ENCODE data around the gene FAM193A.
"Not testable (repeated sequence)": the region's sequence is repeated elsewhere in the genome, so short reads cannot be mapped to it uniquely, and the experiment has no call there.

FAM193A gene

GRCh38 chr4:2510351-2511259 is 25.8 kb upstream of the FAM193A start:
- DNase-seq (ENCODE audit: insufficient read length, low spot score) (no peak), FAIRE-seq (no peak)
- TF ChIP-seq POLR2A (IDR thresholded peaks at IDR 0.05; ENCODE audit: low read depth, low read length): no peak

- DNase-seq (ENCODE audit: insufficient read length, low spot score) (no peak), FAIRE-seq (no peak)
- no peak for TF ChIP-seq POLR2A (IDR thresholded peaks at IDR 0.05; ENCODE audit: low read depth, low read length)
These were observed 24.8 kb upstream of the FAM193A start for GRCh38 chr4:2511645-2512131.

- no peak for DNase-seq (ENCODE audit: insufficient read length, low spot score)
- no peak for FAIRE-seq
- no peak for TF ChIP-seq POLR2A (IDR thresholded peaks at IDR 0.05; ENCODE audit: low read depth, low read length)
These were observed 23.9 kb upstream of the FAM193A start for GRCh38 chr4:2512396-2513135.

- DNase-seq (ENCODE audit: insufficient read length, low spot score); FAIRE-seq: not testable (repeated sequence)
These were observed 22.3 kb upstream of the FAM193A start for GRCh38 chr4:2514193-2514592.

- DNase-seq (ENCODE audit: insufficient read length, low spot score); FAIRE-seq: not testable (repeated sequence)
These were observed 21.5 kb upstream of the FAM193A start for GRCh38 chr4:2514944-2515343.

- DNase-seq (ENCODE audit: insufficient read length, low spot score) (no peak), FAIRE-seq (no peak)
These were observed 20.5 kb upstream of the FAM193A start for GRCh38 chr4:2515830-2516550.

GRCh38 chr4:2516635-2517034 is 19.8 kb upstream of the FAM193A start:
- FAIRE-seq (no peak), DNase-seq (ENCODE audit: insufficient read length, low spot score) (no peak)
- TF ChIP-seq POLR2A (IDR thresholded peaks at IDR 0.05; ENCODE audit: low read depth, low read length): no peak

More at GRCh38 chr4:2515830-2516550, 20.5 kb upstream of the FAM193A start:
- TF ChIP-seq POLR2A (IDR thresholded peaks at IDR 0.05; ENCODE audit: low read depth, low read length): no peak

GRCh38 chr4:2526559-2526958 is 9.9 kb upstream of the FAM193A start:
- TF ChIP-seq POLR2A (IDR thresholded peaks at IDR 0.05; ENCODE audit: low read depth, low read length): no peak
- DNase-seq (ENCODE audit: insufficient read length, low spot score) (no peak), FAIRE-seq (no peak)

GRCh38 chr4:2534904-2535375 is 1.5 kb upstream of the FAM193A start:
- FAIRE-seq: no peak
- no peak for TF ChIP-seq POLR2A (IDR thresholded peaks at IDR 0.05; ENCODE audit: low read depth, low read length)

GRCh38 chr4:2535376-2536192 is 863 bp upstream of the FAM193A start:
- FAIRE-seq: no peak
- TF ChIP-seq POLR2A (IDR thresholded peaks at IDR 0.05; ENCODE audit: low read depth, low read length): no peak
- peak; percentile 37 for DNase-seq (ENCODE audit: insufficient read length, low spot score)

More at GRCh38 chr4:2534904-2535375, 1.5 kb upstream of the FAM193A start:
- DNase-seq (ENCODE audit: insufficient read length, low spot score): no peak

GRCh38 chr4:2537011-2537830 is 774 bp downstream of the FAM193A start:
- no peak for FAIRE-seq
- 0 out of 2 replicates have a peak, but pooled peaks have one; percentile 12 for TF ChIP-seq POLR2A (IDR thresholded peaks at IDR 0.05; ENCODE audit: low read depth, low read length)
- peak; percentile 6 for DNase-seq (ENCODE audit: insufficient read length, low spot score)

GRCh38 chr4:2543580-2544191 is 7.2 kb downstream of the FAM193A start:
- not testable (repeated sequence) for FAIRE-seq; DNase-seq (ENCODE audit: insufficient read length, low spot score)

All from H54 (cell line).